Uterus (tissue), 4 donors: ENCODE results near the gene CAMK1D. TPM values are rescaled to one million over a fixed set of nuclear protein-coding genes. Genes with fewer than 3 reads are reported as not detected.
"Not testable (repeated sequence)": the region's sequence is repeated elsewhere in the genome, so short reads cannot be mapped to it uniquely, and the experiment has no call there.

Experiments used
- DNase-seq, 2 donors: peaks; one replicate each; pipeline ENCODE4 v3.0.0-alpha.2; 2019 to 2020
- H3K27ac ChIP-seq, 2 donors: fragments of 200-600 bp; sonication (generic); 1 replicate in 1 of 2; 2 replicates in 1 of 2; pipeline ENCODE4 v1.5.1; 2016 to 2018
- H3K27me3 ChIP-seq, 2 donors: fragments of 200-600 bp; sonication (generic); one replicate each; pipeline ENCODE4 v1.5.1; 2018 to 2019; ENCODE audit warnings: control low read depth in 1 of 2
- H3K36me3 ChIP-seq, 2 donors: fragments of 200-600 bp; sonication (generic); one replicate each; pipeline ENCODE4 v1.5.1; 2019; ENCODE audit warnings: control low read depth in 1 of 2
- H3K4me1 ChIP-seq, 2 donors: fragments of 200-600 bp; sonication (generic); one replicate each; pipeline ENCODE4 v1.5.1; 2018 to 2019; ENCODE audit warnings: control low read depth in 1 of 2
- H3K4me3 ChIP-seq, 2 donors: fragments of 200-600 bp; sonication (generic); 1 replicate in 1 of 2; 2 replicates in 1 of 2; pipeline ENCODE4 v1.5.1; 2018 to 2019; ENCODE audit warnings: mild to moderate bottlenecking in 1 of 2
- H3K9me3 ChIP-seq, 2 donors: fragments of 200-600 bp; sonication (generic); one replicate each; pipeline ENCODE4 v1.5.1; 2019; ENCODE audit warnings: control low read depth in 1 of 2
- POLR2A ChIP-seq, 2 donors: fragments of 450-650 bp; IDR thresholded peaks; one replicate each; pipeline ENCODE4 v1.6.1; 2016; ENCODE audit warnings: antibody characterized with exemption in 2 of 2, mild to moderate bottlenecking in 1 of 2, moderate library complexity in 1 of 2
- intact Hi-C: fragments of 100-400 bp; cut with DNase I; formaldehyde crosslinking; loops from one replicate; pipeline ENCODE4 v1.15.1; 2023; ENCODE audit warnings: low total_unique reads
- total RNA-seq, 4 donors: library from RNA; depleted of rRNA in 3 of 4; stranded (reverse); fragments of >200 nt in 3 of 4; gene quantifications; one replicate each; pipeline versions ENCODE4 v1.1.0 to v1.2.4, GENCODE V29; 2014 to 2023
- TF ChIP-seq, protein P1 (sequence below), 4 experiments: fragments of 200-600 bp in 2 of 4; fragments of 450-650 bp in 2 of 4; sonication (generic) in 2 of 4; IDR thresholded peaks; one replicate each; pipeline ENCODE4 v1.5.1; 2016 to 2019; ENCODE audit warnings: antibody characterized with exemption in 4 of 4, mild to moderate bottlenecking in 2 of 4, moderate library complexity in 1 of 4
- donor health status: DM: yes; HTN: yes; CAD: no.

Gene CAMK1D
- total RNA-seq = 10 to 100 TPM in 3 of 4 donors, 1 to 10 TPM in 1; 3.5 to 48.4 (median 10.8) TPM

- Histone ChIP-seq H3K9me3 (no peaks in the 10 kb centered on the region), H3K27ac (peak within 1 kb of the TSS; percentile 87 to 95), H3K4me1 (no peaks in the 10 kb centered on the region), H3K4me3 (peak within 1 kb of the TSS; percentile 56 to 95), H3K36me3 (no peaks in the 10 kb centered on the region), H3K27me3 (no peaks in the 10 kb centered on the region)
- peak; percentile 77 to 79 for DNase-seq
- TF ChIP-seq POLR2A (IDR thresholded peaks at IDR 0.05) = peak in 1 of 2 donors; percentile 28
- TF ChIP-seq, protein P1, sequence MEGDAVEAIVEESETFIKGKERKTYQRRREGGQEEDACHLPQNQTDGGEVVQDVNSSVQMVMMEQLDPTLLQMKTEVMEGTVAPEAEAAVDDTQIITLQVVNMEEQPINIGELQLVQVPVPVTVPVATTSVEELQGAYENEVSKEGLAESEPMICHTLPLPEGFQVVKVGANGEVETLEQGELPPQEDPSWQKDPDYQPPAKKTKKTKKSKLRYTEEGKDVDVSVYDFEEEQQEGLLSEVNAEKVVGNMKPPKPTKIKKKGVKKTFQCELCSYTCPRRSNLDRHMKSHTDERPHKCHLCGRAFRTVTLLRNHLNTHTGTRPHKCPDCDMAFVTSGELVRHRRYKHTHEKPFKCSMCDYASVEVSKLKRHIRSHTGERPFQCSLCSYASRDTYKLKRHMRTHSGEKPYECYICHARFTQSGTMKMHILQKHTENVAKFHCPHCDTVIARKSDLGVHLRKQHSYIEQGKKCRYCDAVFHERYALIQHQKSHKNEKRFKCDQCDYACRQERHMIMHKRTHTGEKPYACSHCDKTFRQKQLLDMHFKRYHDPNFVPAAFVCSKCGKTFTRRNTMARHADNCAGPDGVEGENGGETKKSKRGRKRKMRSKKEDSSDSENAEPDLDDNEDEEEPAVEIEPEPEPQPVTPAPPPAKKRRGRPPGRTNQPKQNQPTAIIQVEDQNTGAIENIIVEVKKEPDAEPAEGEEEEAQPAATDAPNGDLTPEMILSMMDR (IDR thresholded peaks at IDR 0.05) = peak; percentile 29 to 70 (median 38)
- intact Hi-C loops = no loop called here
Measured at GRCh38 chr10:12348870-12349628, at the start of gene CAMK1D. Gene CAMK1D, plus strand, starts transcription at chr10:12349547.

DNA sequence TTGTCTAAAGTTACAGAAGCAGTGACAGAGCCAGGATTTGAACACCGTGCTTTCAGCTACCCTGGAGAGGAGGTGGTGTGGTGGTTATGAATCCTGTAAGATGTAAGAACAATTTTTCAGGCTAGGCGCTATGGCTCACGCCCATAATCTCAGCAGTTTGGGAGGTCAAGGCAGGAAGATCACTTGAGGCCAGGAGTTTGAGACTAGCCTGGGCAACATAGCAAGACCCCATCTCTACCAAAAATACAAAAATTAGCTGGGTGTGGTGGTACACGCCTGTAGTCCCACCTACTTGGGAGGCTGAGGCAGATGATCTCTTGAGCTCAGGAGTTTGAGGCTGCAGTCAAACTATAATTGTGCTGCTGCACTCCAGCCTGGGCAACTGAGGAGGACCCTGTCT lies 48.3 kb upstream of the CAMK1D start:
- H3K27ac ChIP-seq, H3K27me3 ChIP-seq, H3K4me3 ChIP-seq, H3K9me3 ChIP-seq, DNase-seq, H3K4me1 ChIP-seq, intact Hi-C loops, H3K36me3 ChIP-seq: not testable (repeated sequence)

GRCh38 chr10:12308057-12308456 lies 41.3 kb upstream of the CAMK1D start:
- no peaks in the 10 kb centered on the region for H3K4me1 ChIP-seq
- H3K27me3 ChIP-seq = no peaks in the 10 kb centered on the region
- no peak overlapping the region for H3K27ac ChIP-seq
- intact Hi-C loops = no loop called here
- no peaks in the 10 kb centered on the region for H3K36me3 ChIP-seq
- H3K9me3 ChIP-seq = no peaks in the 10 kb centered on the region
- H3K4me3 ChIP-seq = no peak overlapping the region
- TF ChIP-seq POLR2A (IDR thresholded peaks at IDR 0.05) = no peak
- TF ChIP-seq, protein P1 (IDR thresholded peaks at IDR 0.05) = no peak
- DNase-seq = no peak

- H3K36me3 ChIP-seq = no peaks in the 10 kb centered on the region
- DNase-seq = no peak
- intact Hi-C loops = no loop called here
- H3K27ac ChIP-seq = no peak overlapping the region
- TF ChIP-seq, protein P1 (IDR thresholded peaks at IDR 0.05) = no peak
- TF ChIP-seq POLR2A (IDR thresholded peaks at IDR 0.05) = no peak
- H3K9me3 ChIP-seq = no peaks in the 10 kb centered on the region
- no peaks in the 10 kb centered on the region for H3K27me3 ChIP-seq
- H3K4me3 ChIP-seq = no peak overlapping the region
- no peaks in the 10 kb centered on the region for H3K4me1 ChIP-seq
Measured at GRCh38 chr10:12308736-12309375, 40.5 kb upstream of the CAMK1D start.

- H3K36me3 ChIP-seq, intact Hi-C loops, H3K4me3 ChIP-seq, DNase-seq, H3K27me3 ChIP-seq, H3K9me3 ChIP-seq, H3K4me1 ChIP-seq, H3K27ac ChIP-seq: not testable (repeated sequence)
Measured at GRCh38 chr10:12309783-12310182, 39.6 kb upstream of the CAMK1D start.

DNA sequence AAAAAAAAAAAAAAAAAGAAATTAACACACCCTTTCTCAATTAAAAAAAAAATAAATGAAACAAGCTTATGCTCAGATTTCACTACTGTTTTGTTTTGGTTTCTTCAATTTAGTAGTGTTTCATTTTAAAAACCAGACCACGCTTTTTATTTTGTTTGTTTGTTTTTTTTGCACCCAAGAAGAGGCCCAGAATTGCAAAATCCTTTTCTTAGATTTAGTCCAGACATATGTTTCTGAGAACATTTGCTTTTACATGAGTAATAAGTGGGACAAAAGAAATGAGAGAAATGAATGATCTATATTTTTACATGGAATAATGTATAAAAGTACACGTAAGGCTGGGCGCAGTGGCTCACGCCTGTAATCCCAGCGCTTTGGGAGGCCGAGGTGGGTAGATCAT lies 34.5 kb upstream of the CAMK1D start:
- no peaks in the 10 kb centered on the region for H3K27me3 ChIP-seq
- no peak overlapping the region for H3K27ac ChIP-seq
- H3K4me3 ChIP-seq = no peak overlapping the region
- no peaks in the 10 kb centered on the region for H3K9me3 ChIP-seq
- no peak for TF ChIP-seq POLR2A (IDR thresholded peaks at IDR 0.05)
- TF ChIP-seq, protein P1 (IDR thresholded peaks at IDR 0.05) = no peak
- H3K4me1 ChIP-seq = no peaks in the 10 kb centered on the region
- intact Hi-C loops = no loop called here
- DNase-seq = no peak
- H3K36me3 ChIP-seq = no peaks in the 10 kb centered on the region
